ENCODE results near the gene SLC15A3.
A peak's percentile ranks its signal among the peaks of the same experiment; 100 is the strongest.
"Not testable (repeated sequence)": the region's sequence is repeated elsewhere in the genome, so short reads cannot be mapped to it uniquely, and the experiment has no call there.

The SLC15A3 gene

GRCh38 chr11:60974316-60974715 lies 22.3 kb upstream of the SLC15A3 start:
- DNase-seq: not testable (repeated sequence)

GRCh38 chr11:60973699-60974098 lies 21.7 kb upstream of the SLC15A3 start:
- no peak for DNase-seq

GRCh38 chr11:60972182-60973030 lies 20.4 kb upstream of the SLC15A3 start:
- no peak for DNase-seq

- no peak for DNase-seq
Measured at GRCh38 chr11:60971520-60971919, 19.5 kb upstream of the SLC15A3 start, which contains the start of gene CD6. Gene CD6 (plus strand): TSS chr11:60971680. CDS start chr11:60971866, 186 bp downstream.

- DNase-seq: no peak
Measured at GRCh38 chr11:60970890-60971289, 18.9 kb upstream of the SLC15A3 start.

- DNase-seq: peak; percentile 25 to 43
Measured at GRCh38 chr11:60970369-60970774, 18.4 kb upstream of the SLC15A3 start.

- no peak for DNase-seq
Measured at GRCh38 chr11:60968223-60968622, 16.2 kb upstream of the SLC15A3 start.

GRCh38 chr11:60966890-60967289 lies 14.9 kb upstream of the SLC15A3 start:
- no peak for DNase-seq

GRCh38 chr11:60964801-60965200 lies 12.8 kb upstream of the SLC15A3 start:
- DNase-seq: no peak

GRCh38 chr11:60960405-60960804 lies 8.4 kb upstream of the SLC15A3 start:
- DNase-seq: no peak

- DNase-seq: no peak
Measured at GRCh38 chr11:60959431-60959830, 7.5 kb upstream of the SLC15A3 start.

- no peak for DNase-seq
Measured at GRCh38 chr11:60957188-60957587, 5.2 kb upstream of the SLC15A3 start.

GRCh38 chr11:60955571-60955970 lies 3.6 kb upstream of the SLC15A3 start:
- DNase-seq: no peak

- peak; percentile 36 to 39 for DNase-seq
Measured at GRCh38 chr11:60954421-60954820, 2.4 kb upstream of the SLC15A3 start.

GRCh38 chr11:60953781-60954180 lies 1.8 kb upstream of the SLC15A3 start:
- no peak for DNase-seq

- no peak for DNase-seq
Measured at GRCh38 chr11:60952742-60953170, 780 bp upstream of the SLC15A3 start.

GRCh38 chr11:60951606-60951903 lies 421 bp downstream of the SLC15A3 start:
- no peak for DNase-seq

- no peak for DNase-seq
Measured at GRCh38 chr11:60950933-60951605, 907 bp downstream of the SLC15A3 start.

GRCh38 chr11:60950024-60950423 lies 2.0 kb downstream of the SLC15A3 start:
- DNase-seq: no peak

- DNase-seq: no peak
Measured at GRCh38 chr11:60948250-60948649, 3.7 kb downstream of the SLC15A3 start.

GRCh38 chr11:60947700-60948099 lies 4.3 kb downstream of the SLC15A3 start:
- no peak for DNase-seq

- no peak for DNase-seq
Measured at GRCh38 chr11:60946601-60947264, 5.2 kb downstream of the SLC15A3 start.

GRCh38 chr11:60945295-60945667 lies 6.7 kb downstream of the SLC15A3 start:
- DNase-seq: no peak
